HUES64 (cell line): Measurements from ENCODE around the gene CLCNKA.
"Not testable (repeated sequence)": the region's sequence is repeated elsewhere in the genome, so short reads cannot be mapped to it uniquely, and the experiment has no call there.

Source experiments
- H3K27ac ChIP-seq: 2 replicates; pipeline ENCODE4 v1.7.0; 2013; ENCODE audit warnings: low read depth, low read length, inconsistent platforms
- H3K27me3 ChIP-seq: 2 replicates; pipeline ENCODE4 v1.6.1; 2013; ENCODE audit warnings: mild to moderate bottlenecking, low read length; ENCODE audit not compliant: insufficient read depth
- H3K36me3 ChIP-seq: 2 replicates; pipeline ENCODE4 v1.6.1; 2013; ENCODE audit warnings: mild to moderate bottlenecking, low read length; ENCODE audit not compliant: insufficient read depth
- H3K4me1 ChIP-seq: 2 replicates; pipeline ENCODE4 v1.6.1; 2013; ENCODE audit warnings: mild to moderate bottlenecking, low read length, moderate library complexity; ENCODE audit not compliant: insufficient read depth
- H3K4me3 ChIP-seq: 2 replicates; pipeline ENCODE4 v1.5.1; 2013; ENCODE audit warnings: mild to moderate bottlenecking, low read length, moderate library complexity
- H3K9ac ChIP-seq: 2 replicates; pipeline ENCODE4 v1.6.1; 2013; ENCODE audit warnings: mild to moderate bottlenecking, low read depth, low read length
- H3K9me3 ChIP-seq: 2 replicates; pipeline ENCODE4 v1.6.1; 2013; ENCODE audit warnings: low read depth, low read length; ENCODE audit not compliant: insufficient read depth
- WGBS: fragments of 150-250, 120-280 bp; methylation state at CpG from one replicate; pipeline ENCODE4 v1.1.7; 2013; ENCODE audit warnings: missing lambda C conversion rate; 5-methylcytosine and 5-hydroxymethylcytosine counted together

CLCNKA gene

GRCh38 chr1:15998929-15999328 is 22.9 kb upstream of the CLCNKA start:
- 94% methylated on average over 11 of the region's 11 CpGs for WGBS
- Histone ChIP-seq H3K9me3 (no peaks in the 10 kb centered on the region), H3K4me3 (no peak overlapping the region), H3K4me1 (peaks cover 2% of the 10 kb centered on the region; the same call in 1 of the 2 replicates), H3K9ac (no peak overlapping the region), H3K27ac (no peak overlapping the region), H3K36me3 (no peaks in the 10 kb centered on the region), H3K27me3 (no peaks in the 10 kb centered on the region; the same call in 1 of the 2 replicates)

DNA sequence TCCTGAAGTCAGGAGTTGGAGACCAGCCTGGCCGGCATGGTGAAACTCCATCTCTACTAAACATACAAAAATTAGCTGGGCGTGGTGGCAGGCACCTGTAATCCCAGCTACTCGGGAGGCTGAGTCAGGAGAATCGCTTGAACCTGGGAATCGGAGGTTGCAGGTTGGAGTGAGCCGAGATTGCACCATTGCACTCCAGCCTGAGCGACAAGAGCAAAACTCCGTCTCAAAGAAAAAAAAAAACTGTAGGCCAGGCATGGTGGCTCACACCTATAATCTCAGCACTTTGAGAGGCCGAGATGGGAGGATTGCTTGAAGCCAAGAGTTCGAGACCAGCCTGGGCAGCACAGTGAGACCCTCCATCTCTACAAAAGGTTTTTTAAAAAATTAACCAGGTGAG is 20.6 kb upstream of the CLCNKA start:
- H3K4me3 ChIP-seq, H3K27ac ChIP-seq, H3K9me3 ChIP-seq, H3K36me3 ChIP-seq, H3K27me3 ChIP-seq, H3K9ac ChIP-seq, H3K4me1 ChIP-seq: not testable (repeated sequence)
- 96% methylated on average over 10 of the region's 10 CpGs for WGBS

DNA sequence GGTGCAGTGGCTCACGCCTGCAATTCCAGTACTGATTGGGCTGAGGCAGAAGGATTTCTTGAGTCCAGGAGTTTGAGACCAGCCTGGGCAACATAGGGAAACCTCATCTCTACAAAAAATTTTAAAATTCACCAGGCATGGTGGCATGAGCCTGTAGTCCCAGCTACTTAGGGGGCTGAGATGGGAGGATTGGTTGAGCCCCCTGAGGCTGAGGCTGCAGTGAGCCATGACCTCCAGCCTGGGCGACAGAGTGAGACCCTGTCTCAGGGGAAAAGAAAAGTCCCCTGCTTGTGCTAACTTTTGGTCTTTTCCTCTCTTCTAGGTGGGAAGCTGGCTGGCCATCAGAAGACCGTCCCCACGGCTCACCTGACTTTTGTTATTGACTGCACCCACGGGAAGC is 16.2 kb upstream of the CLCNKA start:
- Histone ChIP-seq H3K9me3 (no peaks in the 10 kb centered on the region), H3K27ac (no peak overlapping the region), H3K36me3 (no peaks in the 10 kb centered on the region), H3K4me3 (no peak overlapping the region), H3K4me1 (peaks cover 2% of the 10 kb centered on the region; the same call in 1 of the 2 replicates), H3K9ac (no peak overlapping the region), H3K27me3 (peaks cover 6% of the 10 kb centered on the region; the same call in 1 of the 2 replicates)
- 87% methylated on average over 5 of the region's 5 CpGs for WGBS

- no peak overlapping the region for H3K27ac ChIP-seq
- H3K4me1 ChIP-seq = peaks cover 2% of the 10 kb centered on the region; the same call in 1 of the 2 replicates
- no peak overlapping the region for H3K9ac ChIP-seq
- H3K4me3 ChIP-seq = no peak overlapping the region
- H3K27me3 ChIP-seq = peaks cover 6% of the 10 kb centered on the region; the same call in 1 of the 2 replicates
- H3K9me3 ChIP-seq = no peaks in the 10 kb centered on the region
- 85% methylated on average over 11 of the region's 11 CpGs for WGBS
- H3K36me3 ChIP-seq = no peaks in the 10 kb centered on the region
Measured at GRCh38 chr1:16006010-16006409, 15.8 kb upstream of the CLCNKA start.

GRCh38 chr1:16006552-16007485 is 15.0 kb upstream of the CLCNKA start:
- H3K9me3 ChIP-seq = no peaks in the 10 kb centered on the region
- H3K27me3 ChIP-seq = peaks cover 6% of the 10 kb centered on the region; the same call in 1 of the 2 replicates
- no peaks in the 10 kb centered on the region for H3K36me3 ChIP-seq
- H3K4me3 ChIP-seq = no peak overlapping the region
- 75% methylated on average over 9 of the region's 9 CpGs for WGBS
- no peak overlapping the region for H3K27ac ChIP-seq
- peaks cover 2% of the 10 kb centered on the region; the same call in 1 of the 2 replicates for H3K4me1 ChIP-seq
- no peak overlapping the region for H3K9ac ChIP-seq

DNA sequence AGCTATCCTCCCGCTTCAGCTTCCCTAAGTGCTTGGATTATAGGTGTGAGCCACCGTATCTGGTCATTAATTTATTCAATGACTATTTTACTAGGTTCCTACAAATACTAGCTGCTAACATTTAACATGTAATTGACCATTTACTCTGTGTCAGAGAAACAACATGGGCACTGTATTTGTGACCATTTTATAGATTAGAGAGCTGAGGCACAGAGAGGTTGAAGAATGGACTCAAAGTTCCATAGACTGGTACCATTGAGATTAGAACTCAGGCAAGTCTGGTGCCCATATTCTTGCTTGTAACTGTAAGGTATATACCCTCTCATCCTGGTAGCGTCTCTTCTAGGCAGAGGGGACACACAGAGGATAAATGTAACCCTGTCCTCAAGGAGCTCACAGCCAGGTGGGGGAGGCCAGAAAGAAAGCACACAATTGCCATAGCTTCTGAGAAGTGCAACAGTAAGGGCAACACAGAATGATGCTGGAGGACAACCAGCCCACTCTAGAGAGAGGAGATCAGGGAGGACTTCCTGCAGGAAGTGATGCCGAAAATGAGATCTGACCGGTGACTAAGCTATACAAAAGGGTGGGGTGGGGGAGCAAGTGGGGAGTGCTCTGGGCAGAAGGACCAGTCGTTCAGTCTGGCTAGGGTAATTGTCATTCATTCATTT is 14.0 kb upstream of the CLCNKA start:
- H3K4me1 ChIP-seq = peaks cover 2% of the 10 kb centered on the region; the same call in 1 of the 2 replicates
- no peaks in the 10 kb centered on the region for H3K9me3 ChIP-seq
- peaks cover 6% of the 10 kb centered on the region; the same call in 1 of the 2 replicates for H3K27me3 ChIP-seq
- H3K9ac ChIP-seq = no peak overlapping the region
- H3K4me3 ChIP-seq = no peak overlapping the region
- no peaks in the 10 kb centered on the region for H3K36me3 ChIP-seq
- H3K27ac ChIP-seq = no peak overlapping the region
- WGBS = 93% methylated on average over 6 of the region's 6 CpGs

DNA sequence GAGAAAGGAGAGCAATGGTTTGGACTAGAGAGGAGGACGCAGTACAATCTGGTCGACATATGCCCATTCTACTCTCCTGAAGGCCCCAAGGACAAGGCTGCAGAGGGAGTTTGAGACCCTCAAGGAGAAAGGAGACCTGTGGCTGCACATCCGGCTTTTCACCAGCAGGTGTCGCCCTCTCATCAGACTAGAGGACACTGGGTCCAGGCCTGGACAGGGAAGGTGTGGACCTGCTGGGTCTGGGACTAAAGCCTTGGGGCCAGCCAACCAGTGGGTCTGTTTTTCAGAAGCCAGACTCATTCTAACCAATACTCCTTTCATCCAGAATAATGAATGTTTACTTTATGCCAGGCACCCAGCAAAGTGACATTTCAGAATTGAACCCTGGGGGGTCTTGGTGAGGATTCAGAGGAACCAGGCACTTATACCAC is 12.8 kb upstream of the CLCNKA start:
- H3K9me3 ChIP-seq = no peaks in the 10 kb centered on the region
- no peak overlapping the region for H3K27ac ChIP-seq
- no peaks in the 10 kb centered on the region for H3K36me3 ChIP-seq
- peaks cover 6% of the 10 kb centered on the region; the same call in 1 of the 2 replicates for H3K27me3 ChIP-seq
- 8% methylated on average over 4 of the region's 4 CpGs for WGBS
- peaks cover 5% of the 10 kb centered on the region; the same call in 1 of the 2 replicates for H3K4me1 ChIP-seq
- H3K9ac ChIP-seq = no peak overlapping the region
- H3K4me3 ChIP-seq = no peak overlapping the region

DNA sequence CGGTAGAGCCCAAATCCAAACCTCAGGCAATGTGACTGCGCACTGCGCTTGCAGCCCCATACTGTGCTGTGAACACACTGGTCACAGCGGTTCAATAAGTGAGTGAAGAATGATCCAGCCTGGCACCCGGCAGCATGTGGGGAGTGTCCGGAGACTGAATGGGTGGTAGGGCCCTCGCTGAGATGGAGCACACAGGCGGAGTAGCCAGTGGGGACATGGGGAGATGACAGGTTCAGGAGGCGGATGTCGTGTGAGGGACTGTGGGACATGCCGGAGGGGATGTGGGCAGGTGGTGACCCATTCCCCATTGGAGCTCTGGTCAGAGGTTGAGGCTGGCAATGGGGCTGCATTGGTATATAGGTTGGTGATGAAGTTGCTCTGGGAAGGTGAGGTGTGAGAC is 12.2 kb upstream of the CLCNKA start:
- no peak overlapping the region for H3K9ac ChIP-seq
- no peak overlapping the region for H3K27ac ChIP-seq
- no peak overlapping the region for H3K4me3 ChIP-seq
- H3K9me3 ChIP-seq = no peaks in the 10 kb centered on the region
- no peaks in the 10 kb centered on the region for H3K36me3 ChIP-seq
- peaks cover 5% of the 10 kb centered on the region; the same call in 1 of the 2 replicates for H3K27me3 ChIP-seq
- WGBS = 92% methylated on average over 11 of the region's 11 CpGs
- H3K4me1 ChIP-seq = peaks cover 5% of the 10 kb centered on the region; the same call in 1 of the 2 replicates

GRCh38 chr1:16010837-16011236 is 11.0 kb upstream of the CLCNKA start:
- Histone ChIP-seq H3K4me1 (peaks cover 5% of the 10 kb centered on the region; the same call in 1 of the 2 replicates), H3K9ac (no peak overlapping the region), H3K27ac (no peak overlapping the region), H3K36me3 (no peaks in the 10 kb centered on the region), H3K27me3 (no peaks in the 10 kb centered on the region; the same call in 1 of the 2 replicates), H3K9me3 (no peaks in the 10 kb centered on the region), H3K4me3 (no peak overlapping the region)
- 94% methylated on average over 3 of the region's 3 CpGs for WGBS

DNA sequence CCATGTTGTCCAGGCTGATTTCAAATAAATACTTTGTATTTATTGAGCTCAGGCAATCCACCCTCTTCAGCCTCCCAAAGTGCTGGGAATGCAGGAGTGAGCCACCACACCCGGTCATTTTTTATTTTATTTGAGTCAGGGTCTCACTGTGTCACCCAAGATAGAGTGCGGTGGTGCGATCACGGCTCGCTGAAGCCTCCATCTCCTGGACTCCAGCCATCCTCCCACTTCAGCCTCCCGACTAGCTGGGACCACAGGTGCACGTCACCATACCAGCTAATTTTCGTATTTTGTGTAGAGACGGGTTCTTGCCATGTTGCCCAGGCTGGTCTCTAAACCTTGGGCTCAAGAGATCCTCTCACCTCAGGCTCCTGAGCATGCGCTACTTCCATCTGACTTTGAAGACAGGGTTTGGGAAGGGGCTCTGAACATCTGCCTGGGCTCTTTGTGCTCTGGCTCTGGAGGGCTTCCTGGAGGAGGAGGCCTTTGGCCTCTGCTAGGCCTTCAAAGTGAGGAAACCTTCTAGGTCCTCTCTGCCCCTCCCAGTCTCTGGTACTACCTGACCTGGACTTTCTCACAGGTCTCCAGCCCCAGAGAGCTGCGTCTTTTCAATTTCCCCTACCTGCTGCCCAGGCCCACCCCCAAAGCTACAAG is 9.8 kb upstream of the CLCNKA start:
- no peaks in the 10 kb centered on the region for H3K27me3 ChIP-seq
- no peaks in the 10 kb centered on the region for H3K9me3 ChIP-seq
- peaks cover 5% of the 10 kb centered on the region; the same call in 1 of the 2 replicates for H3K4me1 ChIP-seq
- peak overlapping the region; percentile 54; the same call in 1 of the 2 replicates for H3K9ac ChIP-seq
- H3K27ac ChIP-seq = peak overlapping the region; percentile 37; the same call in 1 of the 2 replicates
- WGBS = 95% methylated on average over 11 of the region's 11 CpGs
- no peaks in the 10 kb centered on the region for H3K36me3 ChIP-seq
- H3K4me3 ChIP-seq = peak overlapping the region; percentile 45
